IMR-90 (cell line): ENCODE results near the gene AGAP2. TPM values are rescaled to one million over a fixed set of nuclear protein-coding genes. Genes with fewer than 3 reads are reported as not detected.

Experiments used
- ATAC-seq: fragments of 200-7000 bp; cut with Tn5 transposase; 2 replicates; pipeline ENCODE4 v1.9.1; 2020; ENCODE audit warnings: low read depth, mild to moderate bottlenecking, moderate library complexity
- BruUV-seq: library from RNA; stranded (reverse); fragments of 400-500 nt; replicated peaks from 2 replicates; lab custom pipeline; 2021; lab: Mats Ljungman, UMichigan
- CTCF ChIA-PET: fragments of 300-600 bp; formaldehyde crosslinking; extraction: SDS; loops from one replicate; lab custom pipeline; 2021; ENCODE audit warnings: antibody characterized with exemption; lab: Yijun Ruan, JAX
- POLR2A ChIA-PET: fragments of 300-600 bp; sonication (Branson Sonifier 250); formaldehyde crosslinking; loops from one replicate; lab custom pipeline; 2022; ENCODE audit warnings: antibody characterized with exemption; ENCODE audit not compliant: unreplicated experiment; lab: Charles Lee
- DNase-seq: peaks from one replicate; pipeline ENCODE4 v3.0.0; 2013
- H2AFZ ChIP-seq: replicated peaks from 2 replicates; pipeline ENCODE3; 2013; ENCODE audit warnings: low read length, mild to moderate bottlenecking; ENCODE audit not compliant: poor library complexity
- H2AK5ac ChIP-seq: 2 replicates; pipeline ENCODE4 v1.6.1; 2013; ENCODE audit warnings: low read depth, low read length, inconsistent platforms
- H2AK9ac ChIP-seq: replicated peaks from 2 replicates; pipeline ENCODE3; 2013; ENCODE audit warnings: mild to moderate bottlenecking, low read depth, low read length, moderate library complexity; ENCODE audit not compliant: poor library complexity
- H2BK120ac ChIP-seq: 2 replicates; pipeline ENCODE4 v1.6.1; 2013; ENCODE audit warnings: low read depth, low read length, inconsistent platforms
- H2BK15ac ChIP-seq: 3 replicates; pipeline ENCODE4 v1.6.1; 2013; ENCODE audit warnings: low read depth, low read length, inconsistent platforms
- H2BK20ac ChIP-seq: 2 replicates; pipeline ENCODE4 v1.6.1; 2013; ENCODE audit warnings: low read depth, mild to moderate bottlenecking, inconsistent platforms, low read length, moderate library complexity
- H2BK5ac ChIP-seq: 2 replicates; pipeline ENCODE4 v1.6.1; 2013; ENCODE audit warnings: mild to moderate bottlenecking, low read depth, low read length, inconsistent platforms; ENCODE audit not compliant: poor library complexity, severe bottlenecking
- H3K14ac ChIP-seq: replicated peaks from 2 replicates; pipeline ENCODE4 v1.6.1; 2013; ENCODE audit warnings: low read depth, low read length, inconsistent platforms
- H3K18ac ChIP-seq: 2 replicates; pipeline ENCODE4 v1.6.1; 2013; ENCODE audit warnings: low read depth, low read length, control low read depth
- H3K23ac ChIP-seq: 2 replicates; pipeline ENCODE4 v1.6.1; 2013; ENCODE audit warnings: low read depth, low read length, inconsistent platforms
- H3K27ac ChIP-seq: 2 replicates; pipeline ENCODE4 v1.5.1; 2013; ENCODE audit warnings: mild to moderate bottlenecking, control low read depth, low read length; ENCODE audit not compliant: insufficient read depth
- H3K27me3 ChIP-seq: 2 replicates; pipeline ENCODE4 v1.6.1; 2013; ENCODE audit warnings: low read length; ENCODE audit not compliant: control insufficient read depth, insufficient read depth
- H3K36me3 ChIP-seq: 2 replicates; pipeline ENCODE4 v1.6.1; 2013; ENCODE audit warnings: low read length, mixed read lengths; ENCODE audit not compliant: control insufficient read depth, insufficient read depth
- H3K4ac ChIP-seq: 2 replicates; pipeline ENCODE4 v1.6.1; 2013; ENCODE audit warnings: low read depth, low read length, inconsistent platforms
- H3K4me1 ChIP-seq: 2 replicates; pipeline ENCODE4 v1.6.1; 2013; ENCODE audit warnings: low read length, mixed read lengths; ENCODE audit not compliant: control insufficient read depth, insufficient read depth
- H3K4me2 ChIP-seq: 2 replicates; pipeline ENCODE4 v1.6.1; 2013; ENCODE audit warnings: low read depth, mild to moderate bottlenecking, control low read depth, low read length, moderate library complexity
- H3K4me3 ChIP-seq: 2 replicates; pipeline ENCODE4 v1.5.1; 2013; ENCODE audit warnings: low read depth, mild to moderate bottlenecking, control low read depth, low read length, moderate library complexity; ENCODE audit not compliant: insufficient read depth
- H3K56ac ChIP-seq: 2 replicates; pipeline ENCODE4 v1.6.1; 2013; ENCODE audit warnings: low read length, inconsistent platforms; ENCODE audit not compliant: insufficient read depth; ENCODE audit errors: extremely low read depth
- H3K79me1 ChIP-seq, 2 experiments: 2 replicates each; pipeline ENCODE4 v1.6.1; 2013; ENCODE audit warnings: low read length in 2 of 2, inconsistent platforms in 1 of 2, low read depth in 1 of 2
- H3K9ac ChIP-seq: 2 replicates; pipeline ENCODE4 v1.6.1; 2013; ENCODE audit warnings: low read depth, low read length, control low read depth
- H3K9me1 ChIP-seq: 2 replicates; pipeline ENCODE4 v1.6.1; 2013; ENCODE audit warnings: low read length, inconsistent platforms; ENCODE audit not compliant: insufficient read depth
- H3K9me3 ChIP-seq: 2 replicates; pipeline ENCODE4 v1.6.1; 2013; ENCODE audit warnings: low read length; ENCODE audit not compliant: control insufficient read depth, insufficient read depth
- H4K20me1 ChIP-seq: 2 replicates; pipeline ENCODE4 v1.6.1; 2013; ENCODE audit warnings: low read length, inconsistent platforms; ENCODE audit not compliant: insufficient read depth
- H4K5ac ChIP-seq: 2 replicates; pipeline ENCODE4 v1.6.1; 2013; ENCODE audit warnings: mild to moderate bottlenecking, low read depth, low read length, control low read depth
- H4K8ac ChIP-seq, 2 experiments: 2 replicates each; pipeline ENCODE4 v1.6.1; 2013; ENCODE audit warnings: low read depth in 2 of 2, low read length in 2 of 2, control low read depth in 1 of 2, inconsistent platforms in 1 of 2
- H4K91ac ChIP-seq: 2 replicates; pipeline ENCODE4 v1.6.1; 2013; ENCODE audit warnings: low read depth, low read length, inconsistent platforms; ENCODE audit not compliant: insufficient read depth
- MAZ ChIP-seq: IDR thresholded peaks from 2 replicates; pipeline ENCODE4 v1.6.1; 2012; ENCODE audit warnings: low read depth, mild to moderate bottlenecking, low read length, improper control_type of control experiment, moderate library complexity, borderline replicate concordance
- USF2 ChIP-seq: fragments of 150-350 bp; IDR thresholded peaks from 2 replicates; pipeline ENCODE4 v1.6.1; 2017; ENCODE audit warnings: mild to moderate bottlenecking, antibody characterized with exemption, low read length, low read depth
- WGBS, 2 experiments: methylation state at CpG; one replicate each; pipeline versions ENCODE4 v1.1.5 to v1.1.7; 2013; ENCODE audit warnings: missing lambda C conversion rate in 2 of 2; ENCODE audit not compliant: insufficient read length in 1 of 2; ENCODE audit errors: extremely low coverage in 2 of 2; 5-methylcytosine and 5-hydroxymethylcytosine counted together
- dilution Hi-C: fragments of 300-500 bp; cut with HindIII; formaldehyde crosslinking; loops from one replicate; pipeline ENCODE4 v1.14.3; 2018; ENCODE audit warnings: low sequenced_read_pairs; ENCODE audit not compliant: unreplicated experiment
- in situ Hi-C: fragments of 300-500 bp; cut with MboI; formaldehyde crosslinking; loops from 3 replicates; pipeline ENCODE4 v1.14.3; 2019; ENCODE audit warnings: low sequenced_read_pairs, inconsistent platforms, mixed read lengths
- intact Hi-C: fragments of 100-400 bp; cut with micrococcal nuclease; formaldehyde crosslinking; loops from 2 replicates; pipeline ENCODE4 v1.10.0; 2022
- polyA plus RNA-seq, 3 experiments: library from polyadenylated mRNA; depleted of rRNA; stranded (reverse); fragments of >200 nt; gene quantifications; 2 replicates each; pipeline ENCODE4 v1.2.3, GENCODE V29; 2012; ENCODE audit warnings: low replicate concordance in 1 of 3
- total RNA-seq: library from RNA; depleted of rRNA; stranded (reverse); fragments of >200 nt; gene quantifications from 2 replicates; pipeline ENCODE4 v1.2.3, GENCODE V29; 2012

The AGAP2 gene
- total and polyA plus RNA-seq, 2 of the 4 experiments (the other 2 are of a cell fraction), result 0.03 to 0.18 TPM

- peaks cover 5 to 21% of the 10 kb centered on the region in 2 experiments; a peak in 2 of 4 replicates for H3K79me1 ChIP-seq
- no peak overlapping the region for H4K5ac ChIP-seq
- H3K9me3 ChIP-seq, result no peaks in the 10 kb centered on the region
- peaks cover 5% of the 10 kb centered on the region; the same call in 1 of the 2 replicates for H3K9me1 ChIP-seq
- no peak overlapping the region for H2AK5ac ChIP-seq
- no peak overlapping the region for H3K4ac ChIP-seq
- no peak overlapping the region for H2BK5ac ChIP-seq
- no peak overlapping the region for H4K91ac ChIP-seq
- H3K56ac ChIP-seq, result no peak overlapping the region
- no peak overlapping the region for H2BK20ac ChIP-seq
- no peak overlapping the region for H3K27ac ChIP-seq
- no peaks in the 10 kb centered on the region for H3K27me3 ChIP-seq
- no peak overlapping the region for H4K8ac ChIP-seq
- 100% methylated on average over 1 of the region's 2 CpGs; no CpG with 5 or more reads in 1 of the 2 experiments for WGBS, 2 experiments
- dilution Hi-C loops (no loop called here), in situ Hi-C loops (no loop called here), intact Hi-C loops (no loop called here)
- H3K14ac ChIP-seq, result no peak overlapping the region
- TF ChIP-seq USF2 (no peak), MAZ (no peak)
- no peak overlapping the region for H2BK120ac ChIP-seq
- H2AFZ ChIP-seq, result no peak overlapping the region
- no peaks in the 10 kb centered on the region for H3K4me1 ChIP-seq
- ChIA-PET POLR2A (no interaction called here), CTCF (no interaction called here)
- no peaks in the 10 kb centered on the region for H4K20me1 ChIP-seq
- no peak overlapping the region for H2BK15ac ChIP-seq
- no peak overlapping the region for H3K9ac ChIP-seq
- H3K4me2 ChIP-seq, result no peak overlapping the region
- H3K36me3 ChIP-seq, result peaks cover 20% of the 10 kb centered on the region
- H2AK9ac ChIP-seq, result no peak overlapping the region
- BruUV-seq, result no TSS peak
- no peak for DNase-seq
- no peak overlapping the region for H3K4me3 ChIP-seq
- H3K18ac ChIP-seq, result no peak overlapping the region
- no peak for ATAC-seq
- no peak overlapping the region for H3K23ac ChIP-seq
Measured at GRCh38 chr12:57700317-57700716, 38.2 kb downstream of the AGAP2 start.
